ENCODE measurements around the gene TMCO1. TPM values are rescaled to one million over a fixed set of nuclear protein-coding genes. Genes with fewer than 3 reads are reported as not detected.

Gene TMCO1
- total RNA-seq, 4 donors from 2014 or later, result 28.7 to 46.9 (median 36.8) TPM

DNA sequence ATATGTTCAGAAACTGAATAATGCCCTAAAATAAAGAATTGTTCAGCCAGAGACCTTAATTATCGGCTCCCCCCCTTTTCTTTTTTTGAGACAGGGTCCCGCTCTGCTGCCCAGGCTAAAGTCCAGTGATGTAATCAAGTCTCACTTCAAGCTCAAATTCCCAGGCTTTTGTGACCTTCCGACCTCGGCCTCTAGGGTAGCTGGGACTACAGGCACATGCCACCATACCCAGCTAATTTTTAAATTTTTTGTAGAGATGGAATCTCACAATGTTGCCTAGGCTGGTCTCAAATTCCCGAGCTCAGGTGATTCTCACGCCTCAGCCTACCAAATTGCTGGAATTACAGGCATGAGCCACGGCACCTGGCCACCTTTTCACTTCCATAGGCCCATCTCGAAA lies 26.5 kb downstream of the TMCO1 start:
- Histone ChIP-seq H3K27ac (no peak overlapping the region), H3K4me3 (no peak overlapping the region), H3K36me3 (peaks cover 0 to 40% of the 10 kb centered on the region in 2 donors), H3K9me3 (no peaks in the 10 kb centered on the region), H3K27me3 (no peaks in the 10 kb centered on the region), H3K4me1 (peaks cover 17 to 19% of the 10 kb centered on the region in 2 donors)
- ATAC-seq (no peak), DNase-seq (no peak)
- TF ChIP-seq, protein P1, sequence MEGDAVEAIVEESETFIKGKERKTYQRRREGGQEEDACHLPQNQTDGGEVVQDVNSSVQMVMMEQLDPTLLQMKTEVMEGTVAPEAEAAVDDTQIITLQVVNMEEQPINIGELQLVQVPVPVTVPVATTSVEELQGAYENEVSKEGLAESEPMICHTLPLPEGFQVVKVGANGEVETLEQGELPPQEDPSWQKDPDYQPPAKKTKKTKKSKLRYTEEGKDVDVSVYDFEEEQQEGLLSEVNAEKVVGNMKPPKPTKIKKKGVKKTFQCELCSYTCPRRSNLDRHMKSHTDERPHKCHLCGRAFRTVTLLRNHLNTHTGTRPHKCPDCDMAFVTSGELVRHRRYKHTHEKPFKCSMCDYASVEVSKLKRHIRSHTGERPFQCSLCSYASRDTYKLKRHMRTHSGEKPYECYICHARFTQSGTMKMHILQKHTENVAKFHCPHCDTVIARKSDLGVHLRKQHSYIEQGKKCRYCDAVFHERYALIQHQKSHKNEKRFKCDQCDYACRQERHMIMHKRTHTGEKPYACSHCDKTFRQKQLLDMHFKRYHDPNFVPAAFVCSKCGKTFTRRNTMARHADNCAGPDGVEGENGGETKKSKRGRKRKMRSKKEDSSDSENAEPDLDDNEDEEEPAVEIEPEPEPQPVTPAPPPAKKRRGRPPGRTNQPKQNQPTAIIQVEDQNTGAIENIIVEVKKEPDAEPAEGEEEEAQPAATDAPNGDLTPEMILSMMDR (IDR thresholded peaks at IDR 0.05 in 4 of 5, conservative IDR thresholded peaks at IDR 0.05 in 1 of 5), result no peak
- TF ChIP-seq POLR2A (IDR thresholded peaks at IDR 0.05), result no peak
- intact Hi-C loops (cut with DNase I; ENCODE audit: low total_unique reads) (loop anchor here (10.0 kb wide), 1 partner anchor 433 kb away; no protein-coding TSS in a partner anchor), in situ Hi-C loops (cut with MboI; ENCODE audit: low sequenced_read_pairs in 4 of 4) (no loop called here)

DNA sequence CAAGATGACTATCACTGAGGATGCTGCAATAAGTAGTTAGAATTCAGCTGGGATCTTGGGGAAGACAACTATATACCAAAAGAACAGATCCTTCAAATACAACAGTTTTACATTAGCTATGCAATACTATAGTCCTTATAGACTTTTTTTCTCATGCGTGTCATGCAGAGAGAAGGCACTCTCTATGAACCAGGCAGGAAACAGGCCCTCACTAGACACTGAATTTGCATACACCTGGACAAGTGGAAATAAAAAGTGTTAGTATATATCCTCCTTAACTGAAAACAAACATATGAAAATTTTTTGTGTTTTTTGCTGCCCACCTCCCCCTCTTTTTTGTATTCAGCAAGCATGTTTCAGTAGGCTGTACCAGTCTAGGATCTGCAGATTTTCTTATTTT lies 29.9 kb downstream of the TMCO1 start:
- Histone ChIP-seq H3K4me3 (no peak overlapping the region), H3K9me3 (no peaks in the 10 kb centered on the region), H3K36me3 (peaks cover 0 to 37% of the 10 kb centered on the region in 2 donors), H3K4me1 (peaks cover 20 to 21% of the 10 kb centered on the region in 2 donors), H3K27ac (peak overlapping the region in 2 of 4 donors; percentile 55 to 73), H3K27me3 (no peaks in the 10 kb centered on the region)
- no peak for ATAC-seq
- TF ChIP-seq POLR2A (IDR thresholded peaks at IDR 0.05), result no peak
- TF ChIP-seq, protein P1 (IDR thresholded peaks at IDR 0.05 in 4 of 5, conservative IDR thresholded peaks at IDR 0.05 in 1 of 5), result no peak
- intact Hi-C loops (cut with DNase I; ENCODE audit: low total_unique reads), result loop anchor here (1.0 to 10.0 kb wide), 2 partner anchors 140 to 334 kb away; no protein-coding TSS in a partner anchor
- in situ Hi-C loops (cut with MboI; ENCODE audit: low sequenced_read_pairs in 4 of 4), result no loop called here
- DNase-seq, result no peak

DNA sequence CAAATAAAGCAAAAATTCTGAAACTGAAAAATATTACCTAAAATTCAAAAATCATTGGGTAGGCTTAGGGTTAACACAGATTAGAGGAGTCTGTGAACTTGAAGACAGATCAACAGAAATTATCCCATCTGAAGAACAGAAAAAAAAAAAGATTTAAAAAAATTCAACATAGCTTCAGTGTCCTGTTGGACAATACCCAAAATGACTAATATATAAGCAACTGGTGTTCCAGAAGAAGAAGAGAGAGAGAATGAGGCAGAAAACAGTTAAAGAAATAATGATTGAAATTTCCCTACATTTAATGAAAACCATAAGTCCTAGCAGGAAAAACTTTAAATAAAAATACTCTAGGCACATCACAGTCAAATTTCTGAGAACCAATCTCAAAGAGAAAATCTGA lies 31.5 kb downstream of the TMCO1 start:
- in situ Hi-C loops (cut with MboI; ENCODE audit: low sequenced_read_pairs in 4 of 4) (no loop called here), intact Hi-C loops (cut with DNase I; ENCODE audit: low total_unique reads) (loop anchor here (10.0 kb wide), 1 partner anchor 332 kb away; no protein-coding TSS in a partner anchor)
- ATAC-seq, result no peak
- H3K4me1 ChIP-seq, result peaks cover 20 to 21% of the 10 kb centered on the region in 2 donors
- peaks cover 0 to 21% of the 10 kb centered on the region in 2 donors for H3K36me3 ChIP-seq
- no peak overlapping the region for H3K4me3 ChIP-seq
- no peaks in the 10 kb centered on the region for H3K9me3 ChIP-seq
- no peak for DNase-seq
- peak overlapping the region in 2 of 4 donors; percentile 55 to 73 for H3K27ac ChIP-seq
- no peaks in the 10 kb centered on the region for H3K27me3 ChIP-seq
- no peak for TF ChIP-seq POLR2A (IDR thresholded peaks at IDR 0.05)
- TF ChIP-seq, protein P1 (IDR thresholded peaks at IDR 0.05 in 4 of 5, conservative IDR thresholded peaks at IDR 0.05 in 1 of 5), result no peak

DNA sequence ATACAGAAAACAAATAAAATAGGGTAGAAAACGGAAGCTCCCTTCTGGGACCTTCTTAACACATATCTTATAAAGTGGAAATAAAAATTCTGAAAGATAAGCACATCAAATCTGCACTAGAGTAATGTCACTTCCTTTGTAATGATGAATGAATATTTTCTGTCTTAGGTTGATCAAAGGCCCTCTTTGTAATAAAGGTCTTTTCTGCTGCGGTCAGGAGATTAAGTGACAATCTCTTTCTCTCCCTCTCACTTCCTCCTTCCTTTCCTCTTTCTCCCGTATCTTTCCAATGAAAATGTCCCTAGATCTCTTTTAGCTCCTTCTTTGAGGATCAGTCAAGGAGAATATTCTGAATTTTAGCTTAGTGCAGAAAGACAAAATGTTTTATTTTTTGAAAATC lies 33.8 kb downstream of the TMCO1 start:
- intact Hi-C loops (cut with DNase I; ENCODE audit: low total_unique reads), result loop anchor here (10.0 kb wide), 1 partner anchor 330 kb away; no protein-coding TSS in a partner anchor
- ATAC-seq (no peak), DNase-seq (no peak)
- no peak overlapping the region for H3K27ac ChIP-seq
- in situ Hi-C loops (cut with MboI; ENCODE audit: low sequenced_read_pairs in 4 of 4), result no loop called here
- no peak overlapping the region for H3K4me3 ChIP-seq
- no peaks in the 10 kb centered on the region for H3K9me3 ChIP-seq
- peaks cover 0 to 9% of the 10 kb centered on the region in 2 donors for H3K36me3 ChIP-seq
- H3K4me1 ChIP-seq, result peaks cover 20 to 21% of the 10 kb centered on the region in 2 donors
- H3K27me3 ChIP-seq, result no peaks in the 10 kb centered on the region
- TF ChIP-seq, protein P1 (IDR thresholded peaks at IDR 0.05 in 4 of 5, conservative IDR thresholded peaks at IDR 0.05 in 1 of 5), result no peak
- no peak for TF ChIP-seq POLR2A (IDR thresholded peaks at IDR 0.05)

DNA sequence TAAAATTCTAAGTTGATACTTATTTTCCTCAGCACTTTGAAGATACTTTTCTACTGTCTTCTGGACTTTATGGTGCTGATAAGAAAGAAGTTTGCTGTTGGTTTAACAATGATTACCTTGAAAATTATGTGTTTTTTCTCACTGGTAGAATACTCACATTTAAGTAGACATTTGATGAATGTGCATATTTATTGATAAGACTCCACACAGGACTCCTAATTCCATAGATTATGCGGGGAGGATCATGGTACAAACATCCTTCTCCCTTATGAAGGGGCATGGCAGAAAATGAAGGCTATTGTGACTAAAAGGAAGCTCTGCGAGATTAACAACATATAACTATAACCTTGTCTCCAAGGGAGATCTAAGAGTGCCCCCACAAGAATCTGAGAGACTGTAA lies 41.8 kb downstream of the TMCO1 start:
- no peak overlapping the region for H3K27ac ChIP-seq
- intact Hi-C loops (cut with DNase I; ENCODE audit: low total_unique reads) (no loop called here), in situ Hi-C loops (cut with MboI; ENCODE audit: low sequenced_read_pairs in 4 of 4) (no loop called here)
- H3K9me3 ChIP-seq, result no peaks in the 10 kb centered on the region
- peaks cover 0 to 29% of the 10 kb centered on the region in 2 donors for H3K36me3 ChIP-seq
- DNase-seq, result no peak
- H3K27me3 ChIP-seq, result no peaks in the 10 kb centered on the region
- TF ChIP-seq POLR2A (IDR thresholded peaks at IDR 0.05), result no peak
- TF ChIP-seq, protein P1 (IDR thresholded peaks at IDR 0.05 in 4 of 5, conservative IDR thresholded peaks at IDR 0.05 in 1 of 5), result no peak
- no peak overlapping the region for H3K4me3 ChIP-seq
- H3K4me1 ChIP-seq, result peaks cover 0 to 4% of the 10 kb centered on the region in 2 donors
- ATAC-seq, result no peak
